Activated T-cell treated with anti-CD3 and anti-CD28 coated beads for 24 hours (primary cell): ENCODE data around the gene FCSK.
A peak's percentile ranks its signal among the peaks of the same experiment; 100 is the strongest.

ENCODE experiments used
- DNase-seq: peaks from one replicate; pipeline ENCODE4 v3.0.0-alpha.2; 2020; ENCODE audit warnings: low read depth

Gene FCSK

GRCh38 chr16:70455910-70456309, 1.5 kb downstream of the FCSK start:
- DNase-seq = no peak

- no peak for DNase-seq
Measured at GRCh38 chr16:70457446-70458166, 3.2 kb downstream of the FCSK start.

GRCh38 chr16:70460737-70461261, 6.4 kb downstream of the FCSK start:
- no peak for DNase-seq

GRCh38 chr16:70463235-70463634, 8.8 kb downstream of the FCSK start:
- no peak for DNase-seq

GRCh38 chr16:70465999-70466804, 11.8 kb downstream of the FCSK start:
- no peak for DNase-seq

- no peak for DNase-seq
Measured at GRCh38 chr16:70466805-70467076, 12.3 kb downstream of the FCSK start.

- no peak for DNase-seq
Measured at GRCh38 chr16:70467113-70467512, 12.7 kb downstream of the FCSK start.

- no peak for DNase-seq
Measured at GRCh38 chr16:70467608-70468007, 13.2 kb downstream of the FCSK start.

- no peak for DNase-seq
Measured at GRCh38 chr16:70468776-70469525, 14.6 kb downstream of the FCSK start.

- no peak for DNase-seq
Measured at GRCh38 chr16:70470141-70470926, 15.9 kb downstream of the FCSK start.

GRCh38 chr16:70470927-70471341, 16.5 kb downstream of the FCSK start:
- DNase-seq = no peak

GRCh38 chr16:70472786-70473433, 18.5 kb downstream of the FCSK start:
- DNase-seq = no peak

- no peak for DNase-seq
Measured at GRCh38 chr16:70473446-70474319, 19.3 kb downstream of the FCSK start.

- no peak for DNase-seq
Measured at GRCh38 chr16:70474320-70475053, 20.1 kb downstream of the FCSK start.

- DNase-seq = no peak
Measured at GRCh38 chr16:70475054-70475871, 20.9 kb downstream of the FCSK start.

GRCh38 chr16:70476272-70477020, 22.1 kb downstream of the FCSK start:
- DNase-seq = peak; percentile 36

GRCh38 chr16:70478169-70478568, 23.8 kb downstream of the FCSK start:
- no peak for DNase-seq

- no peak for DNase-seq
Measured at GRCh38 chr16:70478912-70479341, 24.5 kb downstream of the FCSK start.
